ENCODE measurements around the gene GRB2. TPM values are rescaled to one million over a fixed set of nuclear protein-coding genes. Genes with fewer than 3 reads are reported as not detected.

GRB2 gene
- total RNA-seq, 4 donors from 2014 or later: 55.1 to 96.5 (median 75.4) TPM

- intact Hi-C loops (cut with DNase I; ENCODE audit: low total_unique reads): no loop called here
- TF ChIP-seq, protein P1, sequence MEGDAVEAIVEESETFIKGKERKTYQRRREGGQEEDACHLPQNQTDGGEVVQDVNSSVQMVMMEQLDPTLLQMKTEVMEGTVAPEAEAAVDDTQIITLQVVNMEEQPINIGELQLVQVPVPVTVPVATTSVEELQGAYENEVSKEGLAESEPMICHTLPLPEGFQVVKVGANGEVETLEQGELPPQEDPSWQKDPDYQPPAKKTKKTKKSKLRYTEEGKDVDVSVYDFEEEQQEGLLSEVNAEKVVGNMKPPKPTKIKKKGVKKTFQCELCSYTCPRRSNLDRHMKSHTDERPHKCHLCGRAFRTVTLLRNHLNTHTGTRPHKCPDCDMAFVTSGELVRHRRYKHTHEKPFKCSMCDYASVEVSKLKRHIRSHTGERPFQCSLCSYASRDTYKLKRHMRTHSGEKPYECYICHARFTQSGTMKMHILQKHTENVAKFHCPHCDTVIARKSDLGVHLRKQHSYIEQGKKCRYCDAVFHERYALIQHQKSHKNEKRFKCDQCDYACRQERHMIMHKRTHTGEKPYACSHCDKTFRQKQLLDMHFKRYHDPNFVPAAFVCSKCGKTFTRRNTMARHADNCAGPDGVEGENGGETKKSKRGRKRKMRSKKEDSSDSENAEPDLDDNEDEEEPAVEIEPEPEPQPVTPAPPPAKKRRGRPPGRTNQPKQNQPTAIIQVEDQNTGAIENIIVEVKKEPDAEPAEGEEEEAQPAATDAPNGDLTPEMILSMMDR (IDR thresholded peaks at IDR 0.05): no peak
- no peak for TF ChIP-seq POLR2A (IDR thresholded peaks at IDR 0.05)
- no peak for DNase-seq (ENCODE audit: low spot score in 2 of 2)
- no peak overlapping the region for H3K4me3 ChIP-seq (ENCODE audit: low read depth, poor library complexity, severe bottlenecking)
- 86 to 87% methylated on average over 5 of the region's 5 CpGs for WGBS, 2 donors
These were observed 89.2 kb downstream of the GRB2 start for GRCh38 chr17:75316253-75316652.

DNA sequence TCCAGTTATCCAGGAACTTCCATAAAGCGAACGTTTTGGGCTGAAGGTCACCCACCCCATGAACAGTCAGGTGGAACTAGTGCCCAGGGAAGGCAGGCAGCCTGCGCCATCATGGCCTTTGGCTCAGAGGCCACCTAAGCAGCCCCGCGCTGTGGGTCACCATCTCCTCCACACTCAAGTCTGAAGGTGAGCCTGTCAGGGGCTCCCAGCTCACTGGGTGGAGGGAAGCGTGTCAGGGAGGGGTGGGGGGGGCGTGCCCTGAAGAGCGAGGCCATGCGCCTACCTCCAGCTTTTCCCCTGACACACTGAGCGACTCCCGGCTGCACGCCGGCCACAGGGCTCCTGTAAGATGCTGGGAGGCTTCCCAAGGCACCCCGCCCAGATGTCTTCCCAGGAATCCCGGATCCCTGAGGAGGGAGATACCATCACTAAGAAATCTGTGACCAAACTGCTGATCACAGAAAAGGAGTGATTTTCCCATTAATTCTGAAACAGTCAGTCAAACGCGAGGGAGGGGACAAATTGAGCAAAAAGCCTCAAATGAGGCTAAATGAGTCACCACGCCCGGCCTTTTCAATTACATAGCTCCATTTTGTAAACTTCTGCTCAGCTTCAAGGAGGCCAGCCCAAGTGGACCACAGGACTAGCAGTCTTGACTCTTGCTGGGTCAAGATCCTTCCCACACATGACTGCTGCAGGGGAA is 89.8 kb downstream of the GRB2 start:
- intact Hi-C loops (cut with DNase I; ENCODE audit: low total_unique reads): no loop called here
- WGBS, 2 donors: 68 to 74% methylated on average over 16 to 19 of the region's 19 CpGs
- DNase-seq (ENCODE audit: low spot score in 2 of 2): no peak
- no peak overlapping the region for H3K4me3 ChIP-seq (ENCODE audit: low read depth, poor library complexity, severe bottlenecking)
- no peak for TF ChIP-seq POLR2A (IDR thresholded peaks at IDR 0.05)
- TF ChIP-seq, protein P1 (IDR thresholded peaks at IDR 0.05): no peak

GRCh38 chr17:75313941-75314551 is 91.4 kb downstream of the GRB2 start:
- intact Hi-C loops (cut with DNase I; ENCODE audit: low total_unique reads): no loop called here
- 48 to 55% methylated on average over 14 of the region's 14 CpGs for WGBS, 2 donors
- DNase-seq (ENCODE audit: low spot score in 2 of 2): no peak
- TF ChIP-seq, protein P1 (IDR thresholded peaks at IDR 0.05): no peak
- no peak for TF ChIP-seq POLR2A (IDR thresholded peaks at IDR 0.05)
- H3K4me3 ChIP-seq (ENCODE audit: low read depth, poor library complexity, severe bottlenecking): no peak overlapping the region

DNA sequence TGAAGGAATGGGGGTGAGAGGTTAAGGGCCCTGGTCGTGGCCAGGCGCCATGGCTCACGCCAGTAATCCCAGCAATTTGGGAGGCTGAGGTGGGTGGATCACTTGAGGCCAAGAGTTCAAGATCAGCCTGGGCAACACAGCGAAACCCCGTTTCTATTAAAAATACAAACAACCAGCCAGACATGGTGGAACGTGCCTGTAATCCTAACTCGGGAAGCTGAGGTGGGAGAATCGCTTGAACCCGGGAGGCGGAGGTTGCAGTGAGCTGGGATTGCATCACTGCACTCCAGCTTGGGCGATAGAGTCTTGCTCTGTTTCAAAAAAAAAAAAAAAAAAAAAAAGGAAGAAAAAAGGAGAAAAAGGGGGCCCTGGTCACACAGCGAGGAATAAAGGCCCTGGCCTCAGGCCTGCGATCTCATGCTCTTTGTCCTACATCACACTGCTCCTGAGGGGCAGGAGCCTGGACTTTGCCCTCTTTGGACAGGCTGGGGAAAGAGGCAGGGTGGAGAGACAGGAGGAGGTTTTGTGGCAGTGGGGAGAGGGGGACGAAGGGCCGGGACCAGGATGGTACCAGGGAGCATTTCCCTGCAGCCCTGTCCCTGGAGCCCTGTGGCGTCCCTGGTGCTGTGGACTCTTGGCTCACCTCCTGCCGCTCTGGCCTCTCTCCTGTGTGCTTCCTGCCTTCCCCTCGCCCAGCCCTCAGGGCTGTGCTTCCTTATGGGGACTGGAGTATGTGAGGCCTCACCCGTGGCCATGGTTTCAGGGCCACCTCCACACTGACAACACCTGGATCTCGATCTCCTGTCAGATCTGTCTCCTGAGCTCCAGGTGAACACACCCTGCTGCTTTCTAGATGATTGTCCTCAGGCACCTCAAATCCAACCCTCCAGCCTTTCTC is 96.5 kb downstream of the GRB2 start:
- TF ChIP-seq, protein P1 (IDR thresholded peaks at IDR 0.05): no peak
- TF ChIP-seq POLR2A (IDR thresholded peaks at IDR 0.05): no peak
- DNase-seq (ENCODE audit: low spot score in 2 of 2): no peak
- H3K4me3 ChIP-seq (ENCODE audit: low read depth, poor library complexity, severe bottlenecking): no peak overlapping the region
- 52 to 65% methylated on average over 20 of the region's 20 CpGs for WGBS, 2 donors
- intact Hi-C loops (cut with DNase I; ENCODE audit: low total_unique reads): no loop called here

GRCh38 chr17:75307957-75308731 is 97.3 kb downstream of the GRB2 start:
- WGBS, 2 donors: 78 to 81% methylated on average over 12 to 13 of the region's 13 CpGs
- no peak for TF ChIP-seq POLR2A (IDR thresholded peaks at IDR 0.05)
- TF ChIP-seq, protein P1 (IDR thresholded peaks at IDR 0.05): no peak
- intact Hi-C loops (cut with DNase I; ENCODE audit: low total_unique reads): no loop called here
- no peak for DNase-seq (ENCODE audit: low spot score in 2 of 2)
- H3K4me3 ChIP-seq (ENCODE audit: low read depth, poor library complexity, severe bottlenecking): no peak overlapping the region

Data from lower leg skin (tissue), 4 donors.